Breast epithelium (tissue), 4 donors: ENCODE data around the gene DSG2. TPM values are rescaled to one million over a fixed set of nuclear protein-coding genes. Genes with fewer than 3 reads are reported as not detected.

ENCODE experiments used
- DNase-seq, 2 donors: peaks; one replicate each; pipeline ENCODE4 v3.0.0-alpha.2; 2019; ENCODE audit warnings: low spot score in 2 of 2
- H3K27ac ChIP-seq, 2 donors: fragments of 200-600 bp; sonication (generic) in 1 of 2; one replicate each; pipeline ENCODE4 v1.5.1; 2016 to 2019; ENCODE audit warnings: mild to moderate bottlenecking in 1 of 2
- H3K27me3 ChIP-seq, 2 donors: fragments of 200-600 bp; sonication (generic) in 1 of 2; one replicate each; pipeline versions ENCODE4 v1.5.1 to v1.6.0; 2017 to 2019; ENCODE audit warnings: control low read depth in 1 of 2, mild to moderate bottlenecking in 1 of 2
- H3K36me3 ChIP-seq: fragments of 200-600 bp; one replicate; pipeline ENCODE4 v1.5.1; 2019
- H3K4me1 ChIP-seq, 2 donors: fragments of 200-600 bp; sonication (generic); one replicate each; pipeline ENCODE4 v1.5.1; 2016 to 2019; ENCODE audit warnings: control low read depth in 1 of 2
- H3K4me3 ChIP-seq, 3 donors: fragments of 200-600 bp; sonication (generic); 1 replicate in 2 of 3; 2 replicates in 1 of 3; pipeline ENCODE4 v1.5.1; 2016 to 2019; ENCODE audit warnings: mild to moderate bottlenecking in 3 of 3, moderate library complexity in 2 of 3
- H3K9me3 ChIP-seq, 2 donors: fragments of 200-600 bp; sonication (generic) in 1 of 2; one replicate each; pipeline ENCODE4 v1.5.1; 2016 to 2019; ENCODE audit warnings: control low read depth in 1 of 2
- POLR2A ChIP-seq: fragments of 450-650 bp; IDR thresholded peaks from one replicate; pipeline ENCODE4 v1.6.1; 2016; ENCODE audit warnings: antibody characterized with exemption, mild to moderate bottlenecking, moderate library complexity
- POLR2AphosphoS5 ChIP-seq, 3 donors: sonication (generic); formaldehyde crosslinking; IDR thresholded peaks; one replicate each; pipeline ENCODE4 v1.6.1; 2017; ENCODE audit warnings: antibody characterized with exemption in 3 of 3
- intact Hi-C: fragments of 100-400 bp; cut with DNase I; formaldehyde crosslinking; loops from one replicate; pipeline ENCODE4 v1.15.1; 2023; ENCODE audit warnings: low total_unique reads
- total RNA-seq, 3 donors: library from RNA; depleted of rRNA; stranded (reverse); fragments of >200 nt; gene quantifications; one replicate each; pipeline ENCODE4 v1.1.0, GENCODE V29; 2016
- TF ChIP-seq, protein P1 (sequence below), 3 donors: fragments of 450-650 bp; IDR thresholded peaks; one replicate each; pipeline ENCODE4 v1.5.1; 2016 to 2017; ENCODE audit warnings: antibody characterized with exemption in 3 of 3, mild to moderate bottlenecking in 3 of 3, moderate library complexity in 3 of 3

DSG2 gene
- total RNA-seq, 3 donors from 2014 or later, result 14.1 to 125 (median 61.3) TPM

- no peak for TF ChIP-seq POLR2AphosphoS5 (IDR thresholded peaks at IDR 0.05)
- no peak for TF ChIP-seq POLR2A
- TF ChIP-seq, protein P1, sequence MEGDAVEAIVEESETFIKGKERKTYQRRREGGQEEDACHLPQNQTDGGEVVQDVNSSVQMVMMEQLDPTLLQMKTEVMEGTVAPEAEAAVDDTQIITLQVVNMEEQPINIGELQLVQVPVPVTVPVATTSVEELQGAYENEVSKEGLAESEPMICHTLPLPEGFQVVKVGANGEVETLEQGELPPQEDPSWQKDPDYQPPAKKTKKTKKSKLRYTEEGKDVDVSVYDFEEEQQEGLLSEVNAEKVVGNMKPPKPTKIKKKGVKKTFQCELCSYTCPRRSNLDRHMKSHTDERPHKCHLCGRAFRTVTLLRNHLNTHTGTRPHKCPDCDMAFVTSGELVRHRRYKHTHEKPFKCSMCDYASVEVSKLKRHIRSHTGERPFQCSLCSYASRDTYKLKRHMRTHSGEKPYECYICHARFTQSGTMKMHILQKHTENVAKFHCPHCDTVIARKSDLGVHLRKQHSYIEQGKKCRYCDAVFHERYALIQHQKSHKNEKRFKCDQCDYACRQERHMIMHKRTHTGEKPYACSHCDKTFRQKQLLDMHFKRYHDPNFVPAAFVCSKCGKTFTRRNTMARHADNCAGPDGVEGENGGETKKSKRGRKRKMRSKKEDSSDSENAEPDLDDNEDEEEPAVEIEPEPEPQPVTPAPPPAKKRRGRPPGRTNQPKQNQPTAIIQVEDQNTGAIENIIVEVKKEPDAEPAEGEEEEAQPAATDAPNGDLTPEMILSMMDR (IDR thresholded peaks at IDR 0.05), result no peak
- intact Hi-C loops, result no loop called here
- Histone ChIP-seq H3K36me3 (no peaks in the 10 kb centered on the region), H3K27me3 (no peaks in the 10 kb centered on the region), H3K9me3 (no peaks in the 10 kb centered on the region), H3K4me3 (no peak overlapping the region), H3K4me1 (no peaks in the 10 kb centered on the region), H3K27ac (no peak overlapping the region)
- DNase-seq, result no peak
These were observed 81.4 kb downstream of the DSG2 start for GRCh38 chr18:31579375-31579774.

DNA sequence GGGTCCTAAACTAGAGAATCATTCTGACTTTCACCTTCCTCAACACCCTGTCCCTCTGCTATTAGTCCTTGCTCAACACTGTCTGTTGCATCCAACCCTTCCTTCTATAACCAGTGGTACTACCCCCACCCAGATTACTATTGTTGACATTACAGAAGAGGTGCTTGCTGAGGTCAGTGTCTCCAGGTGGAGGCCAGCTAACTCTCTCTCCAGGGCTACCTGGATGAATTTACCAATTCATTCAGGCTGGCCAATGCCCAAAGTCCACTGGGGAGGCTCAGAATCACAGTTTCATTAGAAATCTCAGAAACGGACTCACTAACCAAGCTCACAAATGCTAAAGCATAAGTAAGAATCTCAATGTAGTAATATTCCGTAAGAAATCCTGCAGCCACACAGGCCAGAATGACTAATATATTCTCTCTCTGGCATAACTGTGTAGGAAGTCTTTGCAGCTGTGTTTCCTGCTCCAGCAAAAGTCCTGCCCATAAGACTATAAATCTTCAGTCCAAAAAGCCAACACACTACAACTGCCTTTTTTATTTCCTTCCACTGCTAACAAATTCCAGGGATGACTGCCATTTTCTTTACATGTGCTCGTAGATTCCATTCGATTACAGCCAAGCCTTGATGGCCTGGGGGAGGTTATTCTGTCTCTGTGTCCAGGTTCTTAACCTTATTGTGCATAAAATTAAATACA is 83.7 kb downstream of the DSG2 start:
- Histone ChIP-seq H3K9me3 (no peaks in the 10 kb centered on the region), H3K4me1 (no peaks in the 10 kb centered on the region), H3K4me3 (no peak overlapping the region), H3K27me3 (no peaks in the 10 kb centered on the region), H3K27ac (no peak overlapping the region), H3K36me3 (no peaks in the 10 kb centered on the region)
- no peak for DNase-seq
- TF ChIP-seq POLR2AphosphoS5 (IDR thresholded peaks at IDR 0.05) (no peak), POLR2A (no peak)
- TF ChIP-seq, protein P1 (IDR thresholded peaks at IDR 0.05), result no peak
- intact Hi-C loops, result no loop called here

DNA sequence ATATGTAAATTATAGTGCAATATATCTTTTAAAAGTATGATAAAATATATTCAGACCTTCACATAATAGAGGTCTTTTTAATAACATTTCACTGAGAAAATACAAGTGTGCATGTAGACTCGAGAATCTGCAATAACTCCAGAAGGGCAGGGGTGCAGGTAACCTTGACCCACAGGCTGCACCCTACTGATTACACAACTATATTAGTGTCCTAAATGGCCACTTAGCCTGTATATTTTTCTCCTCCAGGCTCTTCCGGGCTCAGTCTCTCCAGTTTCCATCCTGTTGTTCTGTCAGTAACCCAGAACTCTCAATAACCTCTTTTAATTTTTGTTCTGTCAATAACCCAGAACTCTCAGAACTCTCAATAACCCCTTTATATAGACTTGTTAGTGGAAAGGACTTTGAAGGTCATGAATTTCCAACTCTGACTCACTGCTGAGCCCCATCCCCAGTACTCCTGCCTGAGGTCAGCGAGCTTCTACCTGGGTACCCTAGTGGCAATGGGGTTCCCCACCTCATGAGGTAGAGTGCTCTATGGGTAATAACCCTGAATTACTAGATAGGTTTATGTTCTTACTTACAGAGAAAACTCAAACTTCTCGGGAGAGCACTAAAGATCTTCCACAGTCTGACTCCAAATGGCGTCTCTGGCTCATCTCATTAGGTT is 85.3 kb downstream of the DSG2 start:
- Histone ChIP-seq H3K27me3 (no peaks in the 10 kb centered on the region), H3K27ac (no peak overlapping the region), H3K36me3 (no peaks in the 10 kb centered on the region), H3K4me1 (no peaks in the 10 kb centered on the region), H3K9me3 (no peaks in the 10 kb centered on the region), H3K4me3 (no peak overlapping the region)
- intact Hi-C loops, result no loop called here
- DNase-seq, result no peak
- TF ChIP-seq POLR2A, result no peak
- TF ChIP-seq POLR2AphosphoS5 (IDR thresholded peaks at IDR 0.05), result no peak
- TF ChIP-seq, protein P1 (IDR thresholded peaks at IDR 0.05), result no peak

GRCh38 chr18:31585991-31586390 is 88.0 kb downstream of the DSG2 start:
- intact Hi-C loops, result no loop called here
- H3K36me3 ChIP-seq, result no peaks in the 10 kb centered on the region
- H3K27me3 ChIP-seq, result no peaks in the 10 kb centered on the region
- H3K4me3 ChIP-seq, result no peak overlapping the region
- no peak overlapping the region for H3K27ac ChIP-seq
- TF ChIP-seq POLR2A (no peak), POLR2AphosphoS5 (IDR thresholded peaks at IDR 0.05) (no peak)
- TF ChIP-seq, protein P1 (IDR thresholded peaks at IDR 0.05), result no peak
- no peak for DNase-seq
- no peaks in the 10 kb centered on the region for H3K4me1 ChIP-seq
- no peaks in the 10 kb centered on the region for H3K9me3 ChIP-seq

- TF ChIP-seq, protein P1 (IDR thresholded peaks at IDR 0.05), result no peak
- TF ChIP-seq POLR2A (no peak), POLR2AphosphoS5 (IDR thresholded peaks at IDR 0.05) (no peak)
- no peak for DNase-seq
- H3K27ac ChIP-seq, result no peak overlapping the region
- no peaks in the 10 kb centered on the region for H3K9me3 ChIP-seq
- no peak overlapping the region for H3K4me3 ChIP-seq
- no peaks in the 10 kb centered on the region for H3K27me3 ChIP-seq
- no peaks in the 10 kb centered on the region for H3K4me1 ChIP-seq
- intact Hi-C loops, result no loop called here
- H3K36me3 ChIP-seq, result no peaks in the 10 kb centered on the region
These were observed 88.6 kb downstream of the DSG2 start for GRCh38 chr18:31586616-31587015.
